HEK293T (cell line): Measurements from ENCODE around the gene KIFC1.

Experiments
- CTCF ChIA-PET: fragments of 350-600 bp; formaldehyde crosslinking; extraction: SDS; loops from one replicate; lab custom pipeline; 2021; ENCODE audit warnings: antibody characterized with exemption, inconsistent platforms; lab: Yijun Ruan, JAX
- POLR2A ChIA-PET: fragments of 350-600 bp; formaldehyde crosslinking; extraction: SDS; loops from one replicate; lab custom pipeline; 2020; ENCODE audit warnings: antibody characterized with exemption, inconsistent platforms; lab: Yijun Ruan, JAX
- DNase-seq: peaks from one replicate; pipeline ENCODE4 v3.0.0; 2012; ENCODE audit warnings: mixed read lengths; ENCODE audit errors: extremely low spot score
- ARNT ChIP-seq: fragments of 450-650 bp; IDR thresholded peaks from 2 replicates; pipeline ENCODE4 v1.6.1; 2017; ENCODE audit warnings: mild to moderate bottlenecking
- BHLHE40 ChIP-seq: fragments of 450-650 bp; IDR thresholded peaks from 2 replicates; pipeline ENCODE4 v1.6.1; 2016; ENCODE audit warnings: mild to moderate bottlenecking, moderate library complexity, borderline replicate concordance
- CTBP1 ChIP-seq: fragments of 450-650 bp; IDR thresholded peaks from 2 replicates; pipeline ENCODE4 v1.6.1; 2016; ENCODE audit warnings: borderline replicate concordance
- ELF4 ChIP-seq: fragments of 450-650 bp; IDR thresholded peaks from 2 replicates; pipeline ENCODE4 v1.6.1; 2017; ENCODE audit warnings: antibody characterized with exemption
- FOXA1 ChIP-seq: fragments of 450-650 bp; IDR thresholded peaks from 2 replicates; pipeline ENCODE4 v1.6.1; 2016; ENCODE audit warnings: mild to moderate bottlenecking
- FOXK2 ChIP-seq: fragments of 450-650 bp; IDR thresholded peaks from 2 replicates; pipeline ENCODE4 v1.6.1; 2016; ENCODE audit warnings: mild to moderate bottlenecking
- FOXM1 ChIP-seq: fragments of 450-650 bp; IDR thresholded peaks from 2 replicates; pipeline ENCODE4 v1.6.1; 2017; ENCODE audit warnings: mild to moderate bottlenecking, borderline replicate concordance
- HDGF ChIP-seq: fragments of 450-650 bp; IDR thresholded peaks from 2 replicates; pipeline ENCODE4 v1.6.1; 2017; ENCODE audit warnings: antibody characterized with exemption, borderline replicate concordance
- L3MBTL2 ChIP-seq: fragments of 450-650 bp; conservative IDR thresholded peaks from 2 replicates; pipeline ENCODE4 v1.6.1; 2016; ENCODE audit warnings: mild to moderate bottlenecking
- LEF1 ChIP-seq: fragments of 450-650 bp; IDR thresholded peaks from 2 replicates; pipeline ENCODE4 v1.6.1; 2017; ENCODE audit warnings: mild to moderate bottlenecking, borderline replicate concordance
- NFRKB ChIP-seq: fragments of 450-650 bp; IDR thresholded peaks from 2 replicates; pipeline ENCODE4 v1.6.1; 2016; ENCODE audit warnings: mild to moderate bottlenecking, moderate library complexity
- PKNOX1 ChIP-seq: fragments of 450-650 bp; IDR thresholded peaks from 2 replicates; pipeline ENCODE4 v1.6.1; 2016
- SUZ12 ChIP-seq: fragments of 450-650 bp; IDR thresholded peaks from 2 replicates; pipeline ENCODE4 v1.6.1; 2016; ENCODE audit warnings: mild to moderate bottlenecking
- TARDBP ChIP-seq: fragments of 450-650 bp; IDR thresholded peaks from 2 replicates; pipeline ENCODE4 v1.6.1; 2016

The KIFC1 gene

GRCh38 chr6:33423777-33424176 lies 32.2 kb downstream of the KIFC1 start:
- POLR2A ChIA-PET, result no interaction called here
- CTCF ChIA-PET, result no interaction called here
- DNase-seq, result no peak
- no peak for TF ChIP-seq FOXM1
- no peak for TF ChIP-seq NFRKB
- no peak for TF ChIP-seq BHLHE40
- TF ChIP-seq ARNT, result no peak

GRCh38 chr6:33424855-33425667 lies 33.4 kb downstream of the KIFC1 start:
- TF ChIP-seq L3MBTL2, result no peak
- TF ChIP-seq HDGF, result no peak
- no peak for TF ChIP-seq PKNOX1
- TF ChIP-seq FOXA1, result no peak
- no peak for TF ChIP-seq FOXM1
- TF ChIP-seq ARNT, result no peak
- no peak for TF ChIP-seq CTBP1
- no peak for TF ChIP-seq ELF4
- TF ChIP-seq LEF1, result no peak
- no peak for TF ChIP-seq NFRKB
- no peak for TF ChIP-seq SUZ12
- TF ChIP-seq BHLHE40, result no peak
- no peak for TF ChIP-seq TARDBP
- ChIA-PET CTCF (interaction anchor here (0.6 to 1.6 kb wide), 4 partner anchors 29 to 662 kb away, joined by 3 to 4 read pairs (median 3); partner anchors contain the start of gene ZBTB9), POLR2A (interaction anchor here (0.8 to 1.7 kb wide), 8 partner anchors 10 to 453 kb away, joined by 3 to 6 read pairs (median 4); partner anchors contain the start of genes RPS18 and VPS52)
- DNase-seq, result no peak

- ChIA-PET POLR2A (interaction anchor here (0.6 to 1.7 kb wide), 18 partner anchors 8 to 454 kb away, joined by 3 to 8 read pairs (median 4); partner anchors contain the start of genes CUTA, KIFC1, PFDN6 and RPS18), CTCF (interaction anchor here (0.6 to 1.6 kb wide), 8 partner anchors 10 to 661 kb away, joined by 3 to 7 read pairs (median 4); partner anchors contain the start of genes RPS18, VPS52 and ZBTB9)
- peak; percentile 84 for DNase-seq
- TF ChIP-seq FOXM1 (no peak), L3MBTL2 (peak; percentile 77)
Measured at GRCh38 chr6:33425668-33426577, 34.3 kb downstream of the KIFC1 start.

DNA sequence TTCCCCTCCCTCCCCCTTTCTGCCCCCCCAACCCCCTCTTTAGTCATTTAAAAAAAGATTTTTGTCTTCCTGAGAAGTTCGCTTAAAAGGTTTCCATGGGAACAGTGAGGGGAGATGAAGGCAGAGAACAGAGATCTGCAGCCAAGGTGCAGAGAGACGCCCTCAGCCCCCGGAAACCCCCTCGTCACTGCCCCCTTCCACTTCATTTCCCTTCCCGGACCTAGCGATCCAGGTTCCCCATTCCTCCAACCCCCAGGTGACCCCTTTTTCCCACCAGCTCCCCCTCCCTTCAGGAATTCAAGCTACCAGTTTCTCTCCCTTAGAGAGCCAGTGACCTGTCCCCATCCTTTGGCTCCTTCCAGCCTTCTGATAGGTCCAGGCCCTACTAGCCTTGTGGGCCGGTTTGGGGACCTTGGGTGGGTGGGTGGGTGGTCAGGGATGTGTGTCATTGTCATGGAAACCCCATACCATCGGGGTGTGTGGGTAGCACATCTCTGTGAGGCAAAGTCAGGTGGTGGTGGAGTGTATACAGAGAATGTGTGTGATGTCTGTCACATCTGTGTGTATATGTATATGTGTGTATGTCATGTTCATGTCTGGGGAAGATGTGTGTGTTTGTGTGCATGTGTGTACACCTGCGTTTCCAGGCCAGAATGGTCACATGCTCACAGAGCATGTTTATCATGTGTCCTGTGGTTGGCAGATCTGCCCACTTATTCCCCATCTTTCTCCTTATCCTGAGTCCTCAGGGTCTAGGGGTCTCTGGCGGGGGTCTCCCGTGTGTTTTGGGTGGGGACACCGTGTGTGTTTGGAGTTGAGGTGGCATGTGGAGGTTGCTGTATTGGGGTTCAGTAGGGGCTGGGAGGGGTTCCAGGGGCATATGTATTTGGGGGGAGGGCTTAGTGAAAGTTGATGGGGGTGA lies 35.2 kb downstream of the KIFC1 start:
- POLR2A ChIA-PET, result interaction anchor here (0.6 to 1.7 kb wide), 15 partner anchors 8 to 178 kb away, joined by 3 to 8 read pairs (median 4); partner anchors contain the start of genes CUTA, KIFC1, PFDN6 and RPS18
- TF ChIP-seq CTBP1, result no peak
- no peak for TF ChIP-seq FOXK2
- TF ChIP-seq FOXM1, result no peak
- DNase-seq, result no peak
- CTCF ChIA-PET, result interaction anchor here (0.7 to 1.6 kb wide), 6 partner anchors 9 to 155 kb away, joined by 4 to 7 read pairs (median 4); partner anchors contain the start of genes RPS18, VPS52 and ZBTB9

DNA sequence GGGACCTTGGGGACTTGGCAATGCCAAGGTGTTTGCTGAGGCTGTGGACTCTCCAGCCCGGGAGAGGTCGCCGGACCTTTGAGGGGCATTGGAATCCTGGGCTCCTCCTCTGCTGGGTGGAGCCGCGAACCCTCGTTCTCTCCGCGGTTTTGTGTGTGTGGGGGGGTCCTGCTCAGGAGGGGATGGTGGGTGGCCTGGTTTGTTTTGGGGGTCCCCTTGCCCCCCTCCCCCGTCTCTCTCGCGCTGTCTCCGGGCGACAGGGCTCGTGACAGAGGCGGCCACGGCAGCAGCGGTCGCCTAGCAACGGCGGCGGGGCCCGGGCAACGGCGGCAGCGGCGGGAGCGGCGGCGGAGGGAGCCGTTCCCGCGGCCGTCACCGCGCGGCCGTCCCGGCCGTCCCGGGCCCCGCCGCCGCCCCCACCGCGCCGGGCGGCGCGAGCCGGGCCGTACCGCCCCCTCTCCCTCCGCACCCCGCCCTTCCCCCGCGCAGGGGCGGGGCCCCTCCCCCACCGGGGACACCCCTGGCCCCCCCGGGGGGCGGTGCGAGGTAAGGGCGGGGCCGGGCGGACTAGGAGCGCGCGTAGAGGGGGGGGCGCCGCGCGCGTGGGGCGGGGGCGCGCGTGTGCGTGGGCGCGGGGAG lies 36.1 kb downstream of the KIFC1 start:
- ChIA-PET CTCF (no interaction called here), POLR2A (no interaction called here)
- no peak for TF ChIP-seq FOXM1
- TF ChIP-seq L3MBTL2, result no peak
- no peak for TF ChIP-seq BHLHE40
- no peak for TF ChIP-seq ELF4
- TF ChIP-seq SUZ12, result no peak
- no peak for TF ChIP-seq ARNT
- TF ChIP-seq TARDBP, result no peak
- TF ChIP-seq FOXK2, result no peak
- peak; percentile 51 for DNase-seq

GRCh38 chr6:33428224-33428965 lies 36.8 kb downstream of the KIFC1 start:
- POLR2A ChIA-PET, result interaction anchor here (0.7 to 0.8 kb wide), 2 partner anchors 26 to 152 kb away, joined by 3 to 5 read pairs; partner anchors contain the start of genes BAK1 and ZBTB9
- DNase-seq, result peak; percentile 57
- TF ChIP-seq TARDBP (no peak), PKNOX1 (peak; percentile 67), L3MBTL2 (peak; percentile 90)
- CTCF ChIA-PET, result interaction anchor here (0.7 to 1.1 kb wide), 2 partner anchors 10 to 151 kb away, joined by 3 read pairs; partner anchors contain the start of gene B3GALT4
